ENCODE results near the gene PIN4.

Gene PIN4

GRCh38 chrX:72238183-72238582 lies 56.6 kb downstream of the PIN4 start:
- peak overlapping the region; percentile 35 to 65 for H3K4me3 ChIP-seq (ENCODE audit: low read length in 2 of 2)
- no peak overlapping the region for H3K27ac ChIP-seq (ENCODE audit: low read depth in 2 of 2, low read length in 2 of 2)
- H3K27me3 ChIP-seq (ENCODE audit: control insufficient read depth in 2 of 2, insufficient read depth in 2 of 2, low read length in 2 of 2): no peaks in the 10 kb centered on the region
- H3K36me3 ChIP-seq (ENCODE audit: control insufficient read depth in 2 of 2, insufficient read depth in 2 of 2, low read length in 2 of 2): no peaks in the 10 kb centered on the region
- no peaks in the 10 kb centered on the region for H3K9me3 ChIP-seq (ENCODE audit: control insufficient read depth in 2 of 2, low read length in 2 of 2)
- H3K4me1 ChIP-seq (ENCODE audit: control insufficient read depth in 2 of 2, insufficient read depth in 2 of 2, low read length in 2 of 2): peaks cover 3% of the 10 kb centered on the region in 2 donors
- no peak overlapping the region for H3K9ac ChIP-seq (ENCODE audit: low read depth in 1 of 2, low read length in 2 of 2)

GRCh38 chrX:72238721-72239475 lies 57.3 kb downstream of the PIN4 start, which contains the start of gene ERCC6L:
Gene ERCC6L, minus strand, starts transcription at chrX:72239027. Its CDS starts 116 bp downstream, at chrX:72238911.
- Histone ChIP-seq H3K4me1 (ENCODE audit: control insufficient read depth in 2 of 2, insufficient read depth in 2 of 2, low read length in 2 of 2) (peaks cover 3% of the 10 kb centered on the region in 2 donors), H3K9ac (ENCODE audit: low read depth in 1 of 2, low read length in 2 of 2) (no peak within 1 kb of the TSS), H3K36me3 (ENCODE audit: control insufficient read depth in 2 of 2, insufficient read depth in 2 of 2, low read length in 2 of 2) (no peaks in the 10 kb centered on the region), H3K4me3 (ENCODE audit: low read length in 2 of 2) (peak within 1 kb of the TSS; percentile 35 to 65), H3K27ac (ENCODE audit: low read depth in 2 of 2, low read length in 2 of 2) (no peak within 1 kb of the TSS), H3K9me3 (ENCODE audit: control insufficient read depth in 2 of 2, low read length in 2 of 2) (no peaks in the 10 kb centered on the region), H3K27me3 (ENCODE audit: control insufficient read depth in 2 of 2, insufficient read depth in 2 of 2, low read length in 2 of 2) (no peaks in the 10 kb centered on the region)

GRCh38 chrX:72240976-72241375 lies 59.4 kb downstream of the PIN4 start:
- no peak overlapping the region for H3K9ac ChIP-seq (ENCODE audit: low read depth in 1 of 2, low read length in 2 of 2)
- H3K4me1 ChIP-seq (ENCODE audit: control insufficient read depth in 2 of 2, insufficient read depth in 2 of 2, low read length in 2 of 2): peaks cover 3% of the 10 kb centered on the region in 2 donors
- no peaks in the 10 kb centered on the region for H3K9me3 ChIP-seq (ENCODE audit: control insufficient read depth in 2 of 2, low read length in 2 of 2)
- no peak overlapping the region for H3K27ac ChIP-seq (ENCODE audit: low read depth in 2 of 2, low read length in 2 of 2)
- peaks cover 0 to 3% of the 10 kb centered on the region in 2 donors for H3K27me3 ChIP-seq (ENCODE audit: control insufficient read depth in 2 of 2, insufficient read depth in 2 of 2, low read length in 2 of 2)
- H3K36me3 ChIP-seq (ENCODE audit: control insufficient read depth in 2 of 2, insufficient read depth in 2 of 2, low read length in 2 of 2): no peaks in the 10 kb centered on the region
- H3K4me3 ChIP-seq (ENCODE audit: low read length in 2 of 2): no peak overlapping the region

- Histone ChIP-seq H3K36me3 (ENCODE audit: control insufficient read depth in 2 of 2, insufficient read depth in 2 of 2, low read length in 2 of 2) (no peaks in the 10 kb centered on the region), H3K27me3 (ENCODE audit: control insufficient read depth in 2 of 2, insufficient read depth in 2 of 2, low read length in 2 of 2) (peaks cover 0 to 3% of the 10 kb centered on the region in 2 donors), H3K4me1 (ENCODE audit: control insufficient read depth in 2 of 2, insufficient read depth in 2 of 2, low read length in 2 of 2) (peaks cover 3 to 7% of the 10 kb centered on the region in 2 donors), H3K27ac (ENCODE audit: low read depth in 2 of 2, low read length in 2 of 2) (no peak overlapping the region), H3K9ac (ENCODE audit: low read depth in 1 of 2, low read length in 2 of 2) (no peak overlapping the region), H3K4me3 (ENCODE audit: low read length in 2 of 2) (no peak overlapping the region), H3K9me3 (ENCODE audit: control insufficient read depth in 2 of 2, low read length in 2 of 2) (no peaks in the 10 kb centered on the region)
Measured at GRCh38 chrX:72243472-72243871, 61.9 kb downstream of the PIN4 start.

GRCh38 chrX:72245461-72246089 lies 64.0 kb downstream of the PIN4 start:
- no peak overlapping the region for H3K9ac ChIP-seq (ENCODE audit: low read depth in 1 of 2, low read length in 2 of 2)
- H3K4me1 ChIP-seq (ENCODE audit: control insufficient read depth in 2 of 2, insufficient read depth in 2 of 2, low read length in 2 of 2): peaks cover 0 to 4% of the 10 kb centered on the region in 2 donors
- H3K9me3 ChIP-seq (ENCODE audit: control insufficient read depth in 2 of 2, low read length in 2 of 2): no peaks in the 10 kb centered on the region

GRCh38 chrX:72247206-72247942 lies 65.8 kb downstream of the PIN4 start:
- Histone ChIP-seq H3K4me1 (ENCODE audit: control insufficient read depth in 2 of 2, insufficient read depth in 2 of 2, low read length in 2 of 2) (peaks cover 0 to 4% of the 10 kb centered on the region in 2 donors), H3K4me3 (ENCODE audit: low read length in 2 of 2) (no peak overlapping the region), H3K27ac (ENCODE audit: low read depth in 2 of 2, low read length in 2 of 2) (no peak overlapping the region), H3K27me3 (ENCODE audit: control insufficient read depth in 2 of 2, insufficient read depth in 2 of 2, low read length in 2 of 2) (peaks cover 0 to 3% of the 10 kb centered on the region in 2 donors), H3K9ac (ENCODE audit: low read depth in 1 of 2, low read length in 2 of 2) (no peak overlapping the region), H3K36me3 (ENCODE audit: control insufficient read depth in 2 of 2, insufficient read depth in 2 of 2, low read length in 2 of 2) (no peaks in the 10 kb centered on the region), H3K9me3 (ENCODE audit: control insufficient read depth in 2 of 2, low read length in 2 of 2) (no peaks in the 10 kb centered on the region)

More at GRCh38 chrX:72245461-72246089, 64.0 kb downstream of the PIN4 start:
- H3K36me3 ChIP-seq (ENCODE audit: control insufficient read depth in 2 of 2, insufficient read depth in 2 of 2, low read length in 2 of 2): no peaks in the 10 kb centered on the region
- peaks cover 0 to 3% of the 10 kb centered on the region in 2 donors for H3K27me3 ChIP-seq (ENCODE audit: control insufficient read depth in 2 of 2, insufficient read depth in 2 of 2, low read length in 2 of 2)
- no peak overlapping the region for H3K4me3 ChIP-seq (ENCODE audit: low read length in 2 of 2)
- H3K27ac ChIP-seq (ENCODE audit: low read depth in 2 of 2, low read length in 2 of 2): no peak overlapping the region

Measured in mucosa of rectum (tissue), 2 donors.